Measurements from ENCODE around the gene SETMAR.

SETMAR gene

GRCh38 chr3:4351164-4351855 lies 48.1 kb downstream of the SETMAR start:
- DNase-seq (ENCODE audit: low read depth, low spot score), result no peak

- no peak for DNase-seq (ENCODE audit: low read depth, low spot score)
Observed at GRCh38 chr3:4351872-4352271, 48.7 kb downstream of the SETMAR start.

GRCh38 chr3:4355401-4356219 lies 52.4 kb downstream of the SETMAR start:
- no peak for DNase-seq (ENCODE audit: low read depth, low spot score)

GRCh38 chr3:4356220-4356540 lies 53.0 kb downstream of the SETMAR start:
- no peak for DNase-seq (ENCODE audit: low read depth, low spot score)

GRCh38 chr3:4356546-4357410 lies 53.6 kb downstream of the SETMAR start:
- DNase-seq (ENCODE audit: low read depth, low spot score), result no peak

GRCh38 chr3:4358273-4358672 lies 55.1 kb downstream of the SETMAR start:
- DNase-seq (ENCODE audit: low read depth, low spot score), result no peak

GRCh38 chr3:4359805-4360502 lies 56.8 kb downstream of the SETMAR start:
- no peak for DNase-seq (ENCODE audit: low read depth, low spot score)

GRCh38 chr3:4360817-4361216 lies 57.6 kb downstream of the SETMAR start:
- no peak for DNase-seq (ENCODE audit: low read depth, low spot score)

GRCh38 chr3:4362523-4362922 lies 59.4 kb downstream of the SETMAR start:
- no peak for DNase-seq (ENCODE audit: low read depth, low spot score)

Measured in activated CD4-positive, CD25-positive, alpha-beta regulatory T cell treated with anti-CD3 and anti-CD28 coated beads, Interleukin-2, amount 50 U/mL, for 16 hours (primary cell).